Ovary (tissue), 3 donors: ENCODE results near the gene CHRNE.

Experiments used
- CTCF ChIP-seq, 3 donors: fragments of 450-650 bp in 2 of 3; fragments of 200-600 bp in 1 of 3; IDR thresholded peaks; one replicate each; pipeline versions ENCODE4 v1.5.1 to v1.8.0; 2016 to 2022; ENCODE audit warnings: antibody characterized with exemption in 3 of 3, mild to moderate bottlenecking in 1 of 3
- EP300 ChIP-seq: sonication (generic); formaldehyde crosslinking; IDR thresholded peaks from one replicate; pipeline ENCODE4 v1.6.1; 2017; ENCODE audit warnings: antibody characterized with exemption
- POLR2A ChIP-seq: fragments of 450-650 bp; IDR thresholded peaks from one replicate; pipeline ENCODE4 v1.6.1; 2017; ENCODE audit warnings: antibody characterized with exemption, mild to moderate bottlenecking, moderate library complexity
- donor health status: DM: no; HTN: no; CAD: no.

DNA sequence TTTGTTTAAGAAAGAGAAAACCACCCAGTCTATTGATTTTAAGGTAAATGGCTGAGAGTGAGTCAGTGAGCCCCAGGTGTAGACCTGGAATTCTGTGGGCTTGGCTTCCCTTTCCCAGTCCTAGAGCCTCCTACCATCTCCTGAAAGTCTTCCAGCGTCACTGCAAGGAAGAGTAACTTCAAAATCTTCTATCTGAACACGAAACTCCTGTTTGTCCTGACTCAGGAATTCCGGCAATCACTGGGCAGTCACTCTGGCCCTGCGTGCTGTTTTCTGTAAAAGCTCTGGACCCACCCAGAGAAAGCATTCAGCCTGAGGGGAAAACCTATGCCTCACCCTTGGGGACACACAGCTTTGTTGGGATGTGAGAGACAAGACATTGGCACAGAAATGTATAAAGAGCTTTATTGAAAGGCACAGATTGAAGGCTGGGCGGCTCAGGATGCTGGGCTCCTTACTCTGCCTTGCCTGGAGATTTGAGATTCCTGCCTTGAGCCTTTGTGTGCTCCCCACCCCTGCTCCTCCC, 53.8 kb downstream of the CHRNE start:
- TF ChIP-seq CTCF (IDR thresholded peaks at IDR 0.05) (no peak), EP300 (no peak), POLR2A (no peak)
